K562 (cell line): ENCODE results near the gene SLC22A16. TPM values are rescaled to one million over a fixed set of nuclear protein-coding genes. Genes with fewer than 3 reads are reported as not detected.

Experiments used
- ATAC-seq: fragments of 200-7000 bp; cut with Tn5 transposase; 3 replicates; pipeline ENCODE4 v1.9.1; 2020; ENCODE audit warnings: moderate library complexity
- BruUV-seq: library from RNA; stranded (reverse); fragments of 400-500 nt; replicated peaks from 2 replicates; lab custom pipeline; 2021; lab: Mats Ljungman, UMichigan
- CTCF ChIA-PET: fragments of 300-600 bp; formaldehyde crosslinking; extraction: SDS; loops from one replicate; lab custom pipeline; 2021; ENCODE audit warnings: low intra/inter-chr PET ratio; lab: Yijun Ruan, JAX
- POLR2A ChIA-PET: fragments of 300-600, 350-650 bp; sonication (Branson Sonifier 250); formaldehyde crosslinking; extraction: SDS; loops from one replicate; lab custom pipeline; 2021; ENCODE audit warnings: antibody characterized with exemption, inconsistent platforms; lab: Yijun Ruan, JAX
- DNase-seq, 4 experiments: peaks; one replicate each; pipeline versions ENCODE4 v3.0.0 to v3.0.0-alpha.2; 2011 to 2018; ENCODE audit warnings: low spot score in 3 of 4, mixed read lengths in 3 of 4; ENCODE audit errors: extremely low read depth in 1 of 4
- FAIRE-seq: peaks from 2 replicates; lab custom pipeline; 2011; peaks lifted over from hg19 to GRCh38; lab: Jason Lieb, UNC
- H2AFZ ChIP-seq: 2 replicates; pipeline ENCODE4 v1.6.0; 2011; ENCODE audit warnings: low read depth, low read length, control low read depth, inconsistent platforms
- H3K27ac ChIP-seq: fragments of 200-600 bp; 3 replicates; pipeline ENCODE4 v1.8.0; 2011; ENCODE audit warnings: low read depth, mild to moderate bottlenecking, control low read depth, inconsistent platforms, low read length, moderate library complexity, mixed read lengths; ENCODE audit errors: extremely low read depth
- H3K27me3 ChIP-seq, 2 experiments: fragments of 300-600 bp in 1 of 2; 2 replicates in 1 of 2; 3 replicates in 1 of 2; pipeline versions ENCODE4 v1.6.0 to v1.8.0; 2011; ENCODE audit warnings: inconsistent platforms in 2 of 2, low read length in 2 of 2, mild to moderate bottlenecking in 1 of 2, mixed read lengths in 1 of 2, moderate library complexity in 1 of 2; ENCODE audit not compliant: control insufficient read depth in 2 of 2, insufficient read depth in 2 of 2
- H3K36me3 ChIP-seq: fragments of 300-600 bp; 3 replicates; pipeline ENCODE4 v1.8.0; 2011; ENCODE audit warnings: mild to moderate bottlenecking, low read length, inconsistent platforms; ENCODE audit not compliant: control insufficient read depth, insufficient read depth
- H3K4me1 ChIP-seq, 2 experiments: fragments of 200-600 bp in 1 of 2; replicated peaks in 1 of 2; 2 replicates in 1 of 2; 3 replicates in 1 of 2; pipeline versions ENCODE4 v1.5.1 to v1.8.0; 2011; ENCODE audit warnings: inconsistent platforms in 2 of 2, low read length in 2 of 2, mild to moderate bottlenecking in 1 of 2, mixed read lengths in 1 of 2, moderate library complexity in 1 of 2; ENCODE audit not compliant: control insufficient read depth in 2 of 2, insufficient read depth in 2 of 2
- H3K4me2 ChIP-seq: 2 replicates; pipeline ENCODE4 v1.6.1; 2011; ENCODE audit warnings: low read length, control low read depth, inconsistent platforms, mixed read lengths; ENCODE audit not compliant: insufficient read depth
- H3K4me3 ChIP-seq: fragments of 200-600 bp; sonication (generic), shearing (Covaris generic); 2 replicates; pipeline ENCODE4 v1.5.1; 2016; ENCODE audit warnings: control low read depth, inconsistent platforms
- H3K79me2 ChIP-seq: fragments of 200-600 bp; 3 replicates; pipeline ENCODE4 v1.8.0; 2011; ENCODE audit warnings: low read length, inconsistent platforms; ENCODE audit not compliant: control insufficient read depth, insufficient read depth
- H3K9ac ChIP-seq, 2 experiments: 2 replicates each; pipeline versions ENCODE4 v1.6.0 to v1.6.1; 2011; ENCODE audit warnings: low read depth in 2 of 2, low read length in 2 of 2, control low read depth in 1 of 2, inconsistent platforms in 1 of 2, mild to moderate bottlenecking in 1 of 2, mixed read lengths in 1 of 2; ENCODE audit not compliant: insufficient read depth in 1 of 2
- H3K9me1 ChIP-seq: one replicate; pipeline ENCODE4 v1.6.0; 2011; ENCODE audit warnings: inconsistent platforms, mild to moderate bottlenecking, low read length, moderate library complexity; ENCODE audit not compliant: control insufficient read depth, insufficient read depth
- H3K9me3 ChIP-seq: replicated peaks from 2 replicates; pipeline ENCODE4 v1.5.1; 2011; ENCODE audit warnings: low read depth, low read length, inconsistent platforms; ENCODE audit not compliant: control insufficient read depth, insufficient read depth
- H4K20me1 ChIP-seq: replicated peaks from 2 replicates; pipeline ENCODE4 v1.6.1; 2011; ENCODE audit warnings: low read length, inconsistent platforms, mixed read lengths; ENCODE audit not compliant: control insufficient read depth, insufficient read depth
- HEY1 ChIP-seq: fragments of 250-450 bp; sonication (Bioruptor Pico); IDR thresholded peaks from 2 replicates; pipeline ENCODE4 v1.5.0; 2020; ENCODE audit warnings: mild to moderate bottlenecking, moderate library complexity, borderline replicate concordance
- KLF6 ChIP-seq: fragments of 250-450 bp; sonication (Bioruptor Pico); IDR thresholded peaks from 2 replicates; pipeline ENCODE4 v1.4.0; 2020; ENCODE audit warnings: mild to moderate bottlenecking, moderate library complexity, borderline replicate concordance
- NEUROD1 ChIP-seq: fragments of 150-350 bp; IDR thresholded peaks from 2 replicates; pipeline ENCODE4 v1.6.1; 2014; ENCODE audit warnings: borderline replicate concordance, low read length, low read depth; ENCODE audit not compliant: partially characterized antibody
- NFIX ChIP-seq: fragments of 250-450 bp; sonication (Bioruptor Pico); IDR thresholded peaks from 2 replicates; pipeline ENCODE4 v1.4.0; 2020; ENCODE audit warnings: low read depth, mild to moderate bottlenecking, moderate library complexity
- TRIM28 ChIP-seq: fragments of 450-650 bp; IDR thresholded peaks from 2 replicates; pipeline ENCODE4 v1.6.1; 2017
- ZFP1 ChIP-seq: fragments of 450-650 bp; formaldehyde crosslinking; IDR thresholded peaks from 2 replicates; pipeline ENCODE4 v1.4.0; 2020; ENCODE audit warnings: mild to moderate bottlenecking, mixed read lengths
- ZNF146 ChIP-seq: IDR thresholded peaks from one replicate; pipeline ENCODE4 v1.6.1; 2018; ENCODE audit warnings: missing compliant biosample characterization; ENCODE audit not compliant: unreplicated experiment
- ZNF24 ChIP-seq: fragments of 450-650 bp; IDR thresholded peaks from 2 replicates; pipeline ENCODE4 v1.6.1; 2016
- ZNF431 ChIP-seq: sonication (generic); formaldehyde crosslinking; IDR thresholded peaks from 2 replicates; pipeline ENCODE4 v1.8.0; 2022; ENCODE audit warnings: mild to moderate bottlenecking, missing genetic modification reagents
- ZNF766 ChIP-seq: fragments of 200-800 bp; sonication (Bioruptor generic); conservative IDR thresholded peaks from 2 replicates; pipeline ENCODE4 v1.6.1; 2016; ENCODE audit warnings: missing genetic modification characterization, missing compliant biosample characterization
- WGBS: fragments of 100-300 bp; shearing (Covaris generic); methylation state at CpG from one replicate; pipeline ENCODE4 v1.1.6; 2016; ENCODE audit warnings: low coverage, mixed read lengths; ENCODE audit not compliant: insufficient coverage; ENCODE audit errors: missing lambda C conversion rate; 5-methylcytosine and 5-hydroxymethylcytosine counted together
- in situ Hi-C: fragments of 300-500 bp; cut with MboI; formaldehyde crosslinking; loops from 4 replicates; pipeline ENCODE4 v1.15.0; 2018; ENCODE audit warnings: inconsistent platforms, mixed read lengths
- intact Hi-C: fragments of 100-400 bp; cut with micrococcal nuclease; formaldehyde crosslinking; loops from 2 replicates; pipeline ENCODE4 v1.14.2; 2022
- polyA plus RNA-seq, 8 experiments: library from polyadenylated mRNA; depleted of rRNA in 4 of 8; stranded (reverse) in 5 of 8; unstranded in 3 of 8; fragments of >200 nt; fragmentation: Nextera tagmentation in 2 of 8; fragmentation: Illumina TruSeq in 1 of 8; extraction: Ambion mirVana in 2 of 8; extraction: Trizol in 1 of 8; gene quantifications; 2 replicates each; pipeline versions ENCODE4 v1.2.1 to v1.2.3, GENCODE V29; 2011 to 2014; ENCODE audit warnings: inconsistent platforms in 1 of 8, missing spikeins in 1 of 8
- total RNA-seq, 7 experiments: library from RNA; depleted of rRNA in 6 of 7; stranded (reverse); fragments of >200 nt in 6 of 7; fragmentation: Illumina TruSeq in 2 of 7; extraction: Trizol in 2 of 7; gene quantifications; 2 replicates each; pipeline versions ENCODE4 v1.2.1 to v1.2.3, GENCODE V29; 2011 to 2021; ENCODE audit warnings: low replicate concordance in 1 of 7
- TF ChIP-seq, protein P1 (sequence below), 2 experiments: fragments of 150-350 bp in 1 of 2; IDR thresholded peaks; 2 replicates each; pipeline ENCODE4 v1.6.1; 2012 to 2016; ENCODE audit warnings: low read depth in 2 of 2, low read length in 2 of 2, mild to moderate bottlenecking in 1 of 2, moderate library complexity in 1 of 2
- TF ChIP-seq, protein P2 (sequence below): conservative IDR thresholded peaks from 2 replicates; pipeline ENCODE4 v1.6.1; 2011; ENCODE audit warnings: low read depth, mild to moderate bottlenecking, low read length; ENCODE audit not compliant: control insufficient read depth

SLC22A16 gene
- total and polyA plus RNA-seq, 9 of the 15 experiments (the other 6 are each of a cell fraction or from before 2014, with no cell fraction given), result not detected

DNA sequence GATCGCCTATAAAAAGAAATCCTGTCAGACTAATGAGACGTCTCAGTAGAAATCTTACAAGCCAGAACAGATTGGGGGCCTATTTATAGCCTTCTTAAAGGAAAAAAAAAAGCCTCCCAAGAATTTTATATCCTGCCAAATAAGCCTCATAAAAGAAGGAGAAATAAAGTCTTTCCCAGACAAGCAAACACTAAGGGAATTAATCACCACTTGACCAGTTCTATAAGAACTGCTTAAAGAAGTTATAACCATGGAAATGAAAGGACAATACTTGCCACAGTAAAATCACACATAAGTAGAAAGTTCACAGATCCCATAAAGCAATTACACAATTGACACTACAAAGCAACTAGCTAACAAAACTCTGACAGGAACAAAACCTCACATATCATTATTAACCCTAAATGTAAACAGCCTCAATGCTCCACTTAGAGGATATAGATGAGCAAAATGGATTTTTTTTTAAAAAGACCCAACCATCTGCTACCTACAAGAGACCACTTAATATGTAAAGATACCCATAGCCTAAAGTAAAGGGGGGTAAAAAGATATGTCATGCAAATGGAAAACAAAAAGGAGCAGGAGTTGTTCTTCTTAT, 13.4 kb downstream of the SLC22A16 start:
- no peaks in the 10 kb centered on the region for H3K27me3 ChIP-seq

DNA sequence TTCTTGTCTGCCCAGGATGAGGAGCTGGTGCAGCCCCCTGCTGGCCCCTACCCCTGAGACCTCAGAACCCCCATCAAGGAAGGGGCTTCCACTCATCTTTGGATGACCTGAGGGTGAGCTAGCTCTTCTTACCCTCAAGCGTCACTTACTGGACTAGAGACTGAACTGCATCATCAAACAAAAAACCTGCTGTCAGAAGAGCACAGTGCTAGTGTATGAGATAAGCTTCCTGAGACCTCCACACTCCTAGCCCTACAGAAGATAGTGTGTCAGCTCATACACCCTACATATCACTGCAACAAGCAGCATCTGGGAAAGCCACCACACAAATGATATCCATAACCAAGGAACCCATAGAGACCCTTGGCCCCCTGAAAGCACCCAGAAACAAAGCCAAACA, 15.0 kb downstream of the SLC22A16 start:
- Histone ChIP-seq H3K27me3 (no peaks in the 10 kb centered on the region), H3K4me2 (no peak overlapping the region), H3K27ac (no peak overlapping the region), H4K20me1 (no peaks in the 10 kb centered on the region), H3K79me2 (no peaks in the 10 kb centered on the region), H3K36me3 (no peaks in the 10 kb centered on the region), H2AFZ (no peak overlapping the region), H3K9me3 (no peaks in the 10 kb centered on the region), H3K4me3 (no peak overlapping the region), H3K4me1 (no peaks in the 10 kb centered on the region), H3K9me1 (no peaks in the 10 kb centered on the region), H3K9ac (no peak overlapping the region)
- in situ Hi-C loops (no loop called here), intact Hi-C loops (no loop called here)
- CTCF ChIA-PET, result no interaction called here
- FAIRE-seq (no peak), ATAC-seq (no peak), DNase-seq (no peak)
- BruUV-seq, result no TSS peak
- WGBS, result 0% methylated on average over 1 of the region's 1 CpG
- POLR2A ChIA-PET, result no interaction called here
- TF ChIP-seq HEY1 (no peak), NEUROD1 (no peak), ZNF766 (CRISPR knock-in tag) (no peak), NFIX (CRISPR knock-in tag) (no peak), ZNF146 (no peak), ZNF24 (no peak), KLF6 (CRISPR knock-in tag) (no peak)
- TF ChIP-seq, protein P1, sequence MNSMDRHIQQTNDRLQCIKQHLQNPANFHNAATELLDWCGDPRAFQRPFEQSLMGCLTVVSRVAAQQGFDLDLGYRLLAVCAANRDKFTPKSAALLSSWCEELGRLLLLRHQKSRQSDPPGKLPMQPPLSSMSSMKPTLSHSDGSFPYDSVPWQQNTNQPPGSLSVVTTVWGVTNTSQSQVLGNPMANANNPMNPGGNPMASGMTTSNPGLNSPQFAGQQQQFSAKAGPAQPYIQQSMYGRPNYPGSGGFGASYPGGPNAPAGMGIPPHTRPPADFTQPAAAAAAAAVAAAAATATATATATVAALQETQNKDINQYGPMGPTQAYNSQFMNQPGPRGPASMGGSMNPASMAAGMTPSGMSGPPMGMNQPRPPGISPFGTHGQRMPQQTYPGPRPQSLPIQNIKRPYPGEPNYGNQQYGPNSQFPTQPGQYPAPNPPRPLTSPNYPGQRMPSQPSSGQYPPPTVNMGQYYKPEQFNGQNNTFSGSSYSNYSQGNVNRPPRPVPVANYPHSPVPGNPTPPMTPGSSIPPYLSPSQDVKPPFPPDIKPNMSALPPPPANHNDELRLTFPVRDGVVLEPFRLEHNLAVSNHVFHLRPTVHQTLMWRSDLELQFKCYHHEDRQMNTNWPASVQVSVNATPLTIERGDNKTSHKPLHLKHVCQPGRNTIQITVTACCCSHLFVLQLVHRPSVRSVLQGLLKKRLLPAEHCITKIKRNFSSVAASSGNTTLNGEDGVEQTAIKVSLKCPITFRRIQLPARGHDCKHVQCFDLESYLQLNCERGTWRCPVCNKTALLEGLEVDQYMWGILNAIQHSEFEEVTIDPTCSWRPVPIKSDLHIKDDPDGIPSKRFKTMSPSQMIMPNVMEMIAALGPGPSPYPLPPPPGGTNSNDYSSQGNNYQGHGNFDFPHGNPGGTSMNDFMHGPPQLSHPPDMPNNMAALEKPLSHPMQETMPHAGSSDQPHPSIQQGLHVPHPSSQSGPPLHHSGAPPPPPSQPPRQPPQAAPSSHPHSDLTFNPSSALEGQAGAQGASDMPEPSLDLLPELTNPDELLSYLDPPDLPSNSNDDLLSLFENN (IDR thresholded peaks at IDR 0.05; ENCODE audit: low read depth in 2 of 2, low read length in 2 of 2), result no peak
- TF ChIP-seq, protein P2, sequence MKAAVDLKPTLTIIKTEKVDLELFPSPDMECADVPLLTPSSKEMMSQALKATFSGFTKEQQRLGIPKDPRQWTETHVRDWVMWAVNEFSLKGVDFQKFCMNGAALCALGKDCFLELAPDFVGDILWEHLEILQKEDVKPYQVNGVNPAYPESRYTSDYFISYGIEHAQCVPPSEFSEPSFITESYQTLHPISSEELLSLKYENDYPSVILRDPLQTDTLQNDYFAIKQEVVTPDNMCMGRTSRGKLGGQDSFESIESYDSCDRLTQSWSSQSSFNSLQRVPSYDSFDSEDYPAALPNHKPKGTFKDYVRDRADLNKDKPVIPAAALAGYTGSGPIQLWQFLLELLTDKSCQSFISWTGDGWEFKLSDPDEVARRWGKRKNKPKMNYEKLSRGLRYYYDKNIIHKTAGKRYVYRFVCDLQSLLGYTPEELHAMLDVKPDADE, result no peak

More for the DNA sequence above, 13.4 kb downstream of the SLC22A16 start:
- Histone ChIP-seq H3K79me2 (no peaks in the 10 kb centered on the region), H3K4me1 (no peaks in the 10 kb centered on the region), H4K20me1 (no peaks in the 10 kb centered on the region), H3K27ac (no peak overlapping the region), H3K4me2 (no peak overlapping the region), H3K4me3 (no peak overlapping the region), H2AFZ (no peak overlapping the region), H3K36me3 (no peaks in the 10 kb centered on the region), H3K9me1 (no peaks in the 10 kb centered on the region), H3K9ac (no peak overlapping the region), H3K9me3 (no peaks in the 10 kb centered on the region)
- POLR2A ChIA-PET, result interaction anchor here (0.9 kb wide), 1 partner anchor 23 kb away, joined by 3 read pairs; no protein-coding TSS in a partner anchor
- in situ Hi-C loops (no loop called here), intact Hi-C loops (no loop called here)
- 0% methylated on average over 2 of the region's 2 CpGs for whole genome bisulfite sequencing
- DNase-seq (no peak), FAIRE-seq (no peak), ATAC-seq (no peak)
- TF ChIP-seq TRIM28 (0 out of 2 replicates have a peak, but pooled peaks have one; percentile 46), ZNF431 (no peak), ZFP1 (CRISPR knock-in tag) (peak; percentile 78)
- CTCF ChIA-PET, result no interaction called here
- no TSS peak for BruUV-seq
